A673 (cell line): Measurements from ENCODE around the gene CNGA1. TPM values are rescaled to one million over a fixed set of nuclear protein-coding genes. Genes with fewer than 3 reads are reported as not detected.

ENCODE experiments used
- BruUV-seq: library from RNA; stranded (reverse); fragments of 400-500 nt; replicated peaks from 2 replicates; lab custom pipeline; 2021; lab: Mats Ljungman, UMichigan
- CTCF ChIA-PET: fragments of 300-600 bp; sonication (Branson Sonifier 250); formaldehyde crosslinking; loops from one replicate; lab custom pipeline; 2022; ENCODE audit warnings: antibody characterized with exemption; lab: Charles Lee
- POLR2A ChIA-PET: fragments of 300-600 bp; sonication (Branson Sonifier 250); formaldehyde crosslinking; loops from one replicate; lab custom pipeline; 2022; ENCODE audit warnings: antibody characterized with exemption; ENCODE audit not compliant: low non-redundant PET; lab: Charles Lee
- DNase-seq: peaks from one replicate; pipeline ENCODE4 v3.0.0-alpha.2; 2015; ENCODE audit warnings: low spot score
- H3K27ac ChIP-seq: fragments of 200-600 bp; sonication (generic); 2 replicates; pipeline ENCODE4 v1.5.1; 2016; ENCODE audit warnings: mixed run types, low read depth, mild to moderate bottlenecking, mixed read lengths, antibody characterized with exemption, low read length; ENCODE audit not compliant: poor library complexity, severe bottlenecking
- H3K27me3 ChIP-seq: fragments of 200-600 bp; sonication (generic); replicated peaks from 2 replicates; pipeline ENCODE4 v1.6.1; 2017; ENCODE audit warnings: mixed run types, low read depth, mild to moderate bottlenecking, mixed read lengths, antibody characterized with exemption, low read length; ENCODE audit not compliant: insufficient read depth, poor library complexity
- H3K36me3 ChIP-seq: fragments of 200-600 bp; sonication (generic); 2 replicates; pipeline ENCODE4 v1.6.1; 2016; ENCODE audit warnings: mixed run types, mild to moderate bottlenecking, mixed read lengths, antibody characterized with exemption, low read length; ENCODE audit not compliant: insufficient read depth, poor library complexity, severe bottlenecking
- H3K4me1 ChIP-seq: fragments of 200-600 bp; sonication (generic); 2 replicates; pipeline ENCODE4 v1.6.1; 2017; ENCODE audit warnings: mixed run types, mild to moderate bottlenecking, mixed read lengths, antibody characterized with exemption, low read length; ENCODE audit not compliant: insufficient read depth, poor library complexity, severe bottlenecking
- H3K4me3 ChIP-seq: fragments of 200-600 bp; sonication (generic); 2 replicates; pipeline ENCODE4 v1.5.1; 2016; ENCODE audit warnings: low read depth, mixed run types, mild to moderate bottlenecking, mixed read lengths, low read length; ENCODE audit not compliant: poor library complexity, severe bottlenecking
- H3K9me3 ChIP-seq: fragments of 200-600 bp; sonication (generic); 2 replicates; pipeline ENCODE4 v1.6.1; 2016; ENCODE audit warnings: mixed run types, low read depth, mild to moderate bottlenecking, mixed read lengths, antibody characterized with exemption, low read length; ENCODE audit not compliant: poor library complexity, severe bottlenecking
- CTCF ChIP-seq: fragments of 300-800, 200-600 bp; sonication (generic); conservative IDR thresholded peaks from 2 replicates; pipeline ENCODE4 v1.5.1; 2017; ENCODE audit warnings: low read depth, mild to moderate bottlenecking, antibody characterized with exemption, low read length, moderate library complexity, mixed read lengths
- EZH2 ChIP-seq: fragments of 200-600 bp; sonication (generic); IDR thresholded peaks from 2 replicates; pipeline ENCODE4 v1.6.1; 2017; ENCODE audit warnings: borderline replicate concordance, low read depth, mild to moderate bottlenecking, mixed read lengths, antibody characterized with exemption, low read length; ENCODE audit not compliant: poor library complexity, severe bottlenecking
- intact Hi-C: fragments of 100-400 bp; cut with micrococcal nuclease; formaldehyde crosslinking; loops from one replicate; pipeline ENCODE4 v1.10.0; 2022; ENCODE audit not compliant: unreplicated experiment
- total RNA-seq: library from RNA; stranded (reverse); gene quantifications from 2 replicates; pipeline ENCODE4 v1.2.3, GENCODE V29; 2021

CNGA1 gene
- total RNA-seq, 1 experiment from 2014 or later: 0.39 TPM

GRCh38 chr4:48041535-48042137 lies 25.2 kb upstream of the CNGA1 start:
- CTCF ChIA-PET: no interaction called here
- BruUV-seq: no TSS peak
- Histone ChIP-seq H3K9me3 (no peaks in the 10 kb centered on the region), H3K36me3 (no peaks in the 10 kb centered on the region), H3K4me3 (no peak overlapping the region), H3K27me3 (no peaks in the 10 kb centered on the region), H3K4me1 (no peaks in the 10 kb centered on the region), H3K27ac (no peak overlapping the region)
- TF ChIP-seq EZH2 (no peak), CTCF (no peak)
- no peak for DNase-seq
- POLR2A ChIA-PET: no interaction called here
- intact Hi-C loops: no loop called here

GRCh38 chr4:48039561-48039960 lies 23.1 kb upstream of the CNGA1 start:
- Histone ChIP-seq H3K9me3 (no peaks in the 10 kb centered on the region), H3K27ac (no peak overlapping the region), H3K4me1 (no peaks in the 10 kb centered on the region), H3K4me3 (no peak overlapping the region), H3K36me3 (no peaks in the 10 kb centered on the region), H3K27me3 (no peaks in the 10 kb centered on the region)
- no peak for DNase-seq
- ChIA-PET POLR2A (no interaction called here), CTCF (no interaction called here)
- no TSS peak for BruUV-seq
- intact Hi-C loops: loop anchor here (10.0 kb wide), 2 partner anchors 105 to 505 kb away; no protein-coding TSS in a partner anchor
- TF ChIP-seq EZH2 (no peak), CTCF (no peak)

GRCh38 chr4:48038666-48039065 lies 22.2 kb upstream of the CNGA1 start:
- CTCF ChIA-PET: no interaction called here
- intact Hi-C loops: loop anchor here (10.0 kb wide), 2 partner anchors 106 to 506 kb away; no protein-coding TSS in a partner anchor
- Histone ChIP-seq H3K4me3 (no peak overlapping the region), H3K9me3 (no peaks in the 10 kb centered on the region), H3K36me3 (no peaks in the 10 kb centered on the region), H3K27ac (no peak overlapping the region), H3K4me1 (no peaks in the 10 kb centered on the region), H3K27me3 (no peaks in the 10 kb centered on the region)
- no peak for DNase-seq
- TF ChIP-seq EZH2 (no peak), CTCF (no peak)
- POLR2A ChIA-PET: no interaction called here
- BruUV-seq: no TSS peak
